ENCODE measurements around the gene ZNF578. TPM values are rescaled to one million over a fixed set of nuclear protein-coding genes. Genes with fewer than 3 reads are reported as not detected.
"Not testable (repeated sequence)": the region's sequence is repeated elsewhere in the genome, so short reads cannot be mapped to it uniquely, and the experiment has no call there.

ZNF578 gene
- total RNA-seq, 1 donor from 2014 or later: 2.8 TPM

DNA sequence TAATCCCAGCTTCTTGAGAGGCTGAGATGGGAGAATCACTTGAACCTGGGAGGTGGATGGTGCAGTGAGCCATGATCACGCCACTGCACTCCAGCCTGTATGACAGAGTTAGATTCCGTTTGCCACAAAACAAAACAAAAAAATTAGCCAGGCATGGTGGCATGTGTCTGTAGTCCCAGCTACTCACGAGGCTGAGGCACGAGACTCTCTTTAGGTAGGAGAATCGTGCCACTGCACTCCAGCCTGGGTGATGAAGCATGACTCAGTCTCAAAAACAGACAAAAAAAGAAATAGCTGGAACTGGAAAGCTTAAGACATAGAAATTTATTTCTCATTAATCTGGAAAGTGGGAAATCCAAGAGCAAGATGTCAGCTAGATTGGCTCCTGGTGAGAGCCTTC lies 53.9 kb downstream of the ZNF578 start:
- Mint-ChIP-seq H3K4me3 (ENCODE audit: low read depth) (no peak overlapping the region), H3K4me1 (ENCODE audit: low read depth) (no peaks in the 10 kb centered on the region), H3K36me3 (ENCODE audit: insufficient read depth) (peaks cover 13% of the 10 kb centered on the region), H3K27me3 (no peaks in the 10 kb centered on the region), H3K9me3 (ENCODE audit: low read depth) (no peaks in the 10 kb centered on the region), H3K27ac (no peak overlapping the region)
- no peak for DNase-seq (ENCODE audit: low spot score, unreplicated experiment)
- TF ChIP-seq, protein P1, sequence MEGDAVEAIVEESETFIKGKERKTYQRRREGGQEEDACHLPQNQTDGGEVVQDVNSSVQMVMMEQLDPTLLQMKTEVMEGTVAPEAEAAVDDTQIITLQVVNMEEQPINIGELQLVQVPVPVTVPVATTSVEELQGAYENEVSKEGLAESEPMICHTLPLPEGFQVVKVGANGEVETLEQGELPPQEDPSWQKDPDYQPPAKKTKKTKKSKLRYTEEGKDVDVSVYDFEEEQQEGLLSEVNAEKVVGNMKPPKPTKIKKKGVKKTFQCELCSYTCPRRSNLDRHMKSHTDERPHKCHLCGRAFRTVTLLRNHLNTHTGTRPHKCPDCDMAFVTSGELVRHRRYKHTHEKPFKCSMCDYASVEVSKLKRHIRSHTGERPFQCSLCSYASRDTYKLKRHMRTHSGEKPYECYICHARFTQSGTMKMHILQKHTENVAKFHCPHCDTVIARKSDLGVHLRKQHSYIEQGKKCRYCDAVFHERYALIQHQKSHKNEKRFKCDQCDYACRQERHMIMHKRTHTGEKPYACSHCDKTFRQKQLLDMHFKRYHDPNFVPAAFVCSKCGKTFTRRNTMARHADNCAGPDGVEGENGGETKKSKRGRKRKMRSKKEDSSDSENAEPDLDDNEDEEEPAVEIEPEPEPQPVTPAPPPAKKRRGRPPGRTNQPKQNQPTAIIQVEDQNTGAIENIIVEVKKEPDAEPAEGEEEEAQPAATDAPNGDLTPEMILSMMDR (IDR thresholded peaks at IDR 0.05; ENCODE audit: unreplicated experiment): no peak

DNA sequence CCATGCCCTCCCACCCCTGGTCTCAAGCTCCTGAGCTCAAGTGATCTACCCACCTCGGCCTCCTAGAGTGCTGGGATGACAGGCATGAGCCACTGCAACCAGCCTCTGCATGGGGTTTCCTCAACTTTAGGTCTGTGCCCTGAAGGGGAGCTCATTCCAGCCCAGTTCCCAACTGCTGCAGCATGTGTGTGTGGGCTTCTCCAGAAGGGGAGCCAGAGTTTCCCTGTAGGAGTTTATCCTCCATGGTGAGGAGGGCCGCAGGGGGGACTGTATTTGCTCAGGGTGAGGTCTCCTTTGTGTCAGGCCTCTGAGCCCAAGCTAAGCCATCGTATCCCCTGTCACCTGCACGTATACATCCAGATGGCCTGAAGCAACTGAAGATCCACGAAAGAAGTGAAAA lies 62.8 kb downstream of the ZNF578 start:
- H3K36me3 Mint-ChIP-seq (ENCODE audit: insufficient read depth): peaks cover 10% of the 10 kb centered on the region
- H3K27ac Mint-ChIP-seq: peak overlapping the region; percentile 87
- TF ChIP-seq, protein P1 (IDR thresholded peaks at IDR 0.05; ENCODE audit: unreplicated experiment): peak; percentile 38
- peaks cover 41% of the 10 kb centered on the region for H3K4me1 Mint-ChIP-seq (ENCODE audit: low read depth)
- H3K9me3 Mint-ChIP-seq (ENCODE audit: low read depth): no peaks in the 10 kb centered on the region
- no peak for DNase-seq (ENCODE audit: low spot score, unreplicated experiment)
- H3K27me3 Mint-ChIP-seq: no peaks in the 10 kb centered on the region
- H3K4me3 Mint-ChIP-seq (ENCODE audit: low read depth): no peak overlapping the region

DNA sequence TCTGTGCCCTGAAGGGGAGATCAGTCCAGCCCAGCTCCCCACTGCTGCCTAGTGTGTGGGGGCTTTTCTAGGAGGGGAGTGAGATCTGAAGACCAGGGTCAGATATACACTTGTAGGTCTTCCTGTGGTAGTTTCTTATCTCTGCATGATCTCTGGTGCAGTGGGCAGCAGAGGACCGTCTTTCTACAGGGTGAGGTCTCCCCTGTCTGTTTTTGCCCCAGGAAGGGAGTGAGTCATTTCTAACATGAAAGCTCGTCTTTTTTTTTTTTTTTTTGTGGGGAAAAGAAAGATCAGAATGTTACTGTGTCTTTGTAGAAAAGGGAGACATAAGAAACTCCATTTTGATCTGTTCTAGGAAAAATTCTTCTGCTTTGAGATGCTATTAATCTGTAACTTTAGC lies 65.3 kb downstream of the ZNF578 start:
- Mint-ChIP-seq H3K27ac (peak overlapping the region; percentile 94), H3K9me3 (ENCODE audit: low read depth) (no peaks in the 10 kb centered on the region), H3K27me3 (no peaks in the 10 kb centered on the region), H3K4me3 (ENCODE audit: low read depth) (peak overlapping the region; percentile 37), H3K4me1 (ENCODE audit: low read depth) (peaks cover 50% of the 10 kb centered on the region), H3K36me3 (ENCODE audit: insufficient read depth) (peaks cover 3% of the 10 kb centered on the region)
- DNase-seq (ENCODE audit: low spot score, unreplicated experiment): no peak
- TF ChIP-seq, protein P1 (IDR thresholded peaks at IDR 0.05; ENCODE audit: unreplicated experiment): no peak

DNA sequence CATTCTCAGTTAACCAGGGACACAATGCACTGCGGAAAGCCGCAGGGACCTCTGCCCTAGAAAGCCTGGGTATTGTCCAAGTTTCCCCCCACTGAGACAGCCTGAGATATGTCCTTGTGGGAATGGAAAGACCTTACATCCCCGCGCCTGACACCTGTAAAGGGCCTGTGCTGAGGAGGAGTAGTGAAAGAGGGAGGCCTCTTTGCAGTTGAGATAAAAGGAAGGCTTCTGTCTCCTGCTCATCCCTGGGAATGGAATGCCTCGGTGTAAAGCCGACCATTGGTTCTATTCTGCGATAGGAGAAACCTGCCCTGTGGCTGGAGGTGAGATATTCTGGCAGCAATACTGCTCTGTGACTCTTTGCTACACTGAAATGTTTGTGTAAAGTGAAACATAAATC lies 65.8 kb downstream of the ZNF578 start:
- Mint-ChIP-seq H3K27ac (peak overlapping the region; percentile 94), H3K4me3 (ENCODE audit: low read depth) (peak overlapping the region; percentile 19), H3K4me1 (ENCODE audit: low read depth) (peaks cover 50% of the 10 kb centered on the region)
- H3K27me3 Mint-ChIP-seq; H3K36me3 Mint-ChIP-seq (ENCODE audit: insufficient read depth); DNase-seq (ENCODE audit: low spot score, unreplicated experiment); H3K9me3 Mint-ChIP-seq (ENCODE audit: low read depth): not testable (repeated sequence)

DNA sequence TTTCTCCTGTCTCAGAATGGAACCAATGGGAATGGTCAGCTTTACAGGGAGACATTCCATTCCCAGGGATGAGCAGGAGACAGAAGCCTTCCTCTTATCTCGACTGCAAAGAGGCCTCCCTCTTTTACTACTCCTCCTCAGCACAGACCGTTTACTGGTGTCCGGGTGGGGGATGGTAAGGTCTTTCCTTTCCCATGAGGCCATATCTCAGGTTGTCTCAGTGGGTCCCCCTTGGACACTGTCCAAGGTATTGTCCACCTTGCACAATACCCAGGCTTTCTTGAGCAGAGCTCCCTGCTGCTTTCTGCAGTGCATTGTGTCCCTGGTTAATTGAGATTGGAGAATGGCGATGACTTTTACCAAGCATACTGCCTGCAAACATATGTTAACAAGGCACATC lies 66.7 kb downstream of the ZNF578 start:
- no peaks in the 10 kb centered on the region for H3K36me3 Mint-ChIP-seq (ENCODE audit: insufficient read depth)
- H3K27ac Mint-ChIP-seq: peak overlapping the region; percentile 94
- no peaks in the 10 kb centered on the region for H3K9me3 Mint-ChIP-seq (ENCODE audit: low read depth)
- no peak overlapping the region for H3K4me3 Mint-ChIP-seq (ENCODE audit: low read depth)
- DNase-seq (ENCODE audit: low spot score, unreplicated experiment): no peak
- TF ChIP-seq, protein P1 (IDR thresholded peaks at IDR 0.05; ENCODE audit: unreplicated experiment): no peak
- H3K27me3 Mint-ChIP-seq: no peaks in the 10 kb centered on the region
- peaks cover 50% of the 10 kb centered on the region for H3K4me1 Mint-ChIP-seq (ENCODE audit: low read depth)

DNA sequence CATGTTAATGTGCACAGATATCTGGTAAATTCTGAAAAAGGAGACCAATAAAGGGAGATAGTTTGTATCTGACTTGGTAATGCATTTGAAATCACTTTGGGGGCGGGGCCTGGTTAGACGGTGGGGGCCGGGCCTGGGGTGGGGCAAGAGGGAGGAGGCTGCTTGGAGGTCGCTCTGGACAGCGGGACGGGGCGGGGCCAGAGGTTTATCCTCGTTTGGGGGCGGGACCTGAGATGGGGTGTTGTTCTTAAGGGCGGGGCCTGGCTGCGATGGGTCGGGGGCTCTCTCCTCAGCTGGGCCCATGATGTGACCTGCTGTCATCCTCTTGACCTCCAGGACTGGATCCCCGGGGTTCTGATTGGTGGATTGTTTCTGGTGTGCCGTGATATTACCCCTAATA lies 69.2 kb downstream of the ZNF578 start:
- Mint-ChIP-seq H3K4me3 (ENCODE audit: low read depth) (no peak overlapping the region), H3K27ac (peak overlapping the region; percentile 73), H3K27me3 (no peaks in the 10 kb centered on the region), H3K36me3 (ENCODE audit: insufficient read depth) (no peaks in the 10 kb centered on the region), H3K4me1 (ENCODE audit: low read depth) (peaks cover 42% of the 10 kb centered on the region), H3K9me3 (ENCODE audit: low read depth) (no peaks in the 10 kb centered on the region)
- DNase-seq (ENCODE audit: low spot score, unreplicated experiment): no peak
- TF ChIP-seq, protein P1 (IDR thresholded peaks at IDR 0.05; ENCODE audit: unreplicated experiment): no peak
